ENCODE results near the gene PELI2.

PELI2 gene

GRCh38 chr14:56126637-56126913 lies 8.4 kb downstream of the PELI2 start:
- TF ChIP-seq GATA3 (IDR thresholded peaks at IDR 0.05; ENCODE audit: low read depth, low read length) (no peak), GATA2 (IDR thresholded peaks at IDR 0.05; ENCODE audit: low read depth, low read length) (no peak)

GRCh38 chr14:56127156-56127555 lies 8.9 kb downstream of the PELI2 start:
- no peak for TF ChIP-seq GATA2 (IDR thresholded peaks at IDR 0.05; ENCODE audit: low read depth, low read length)
- no peak for TF ChIP-seq GATA3 (IDR thresholded peaks at IDR 0.05; ENCODE audit: low read depth, low read length)

- no peak for TF ChIP-seq GATA3 (IDR thresholded peaks at IDR 0.05; ENCODE audit: low read depth, low read length)
- no peak for TF ChIP-seq GATA2 (IDR thresholded peaks at IDR 0.05; ENCODE audit: low read depth, low read length)
These were observed 10.9 kb downstream of the PELI2 start for GRCh38 chr14:56129092-56129491.

- TF ChIP-seq GATA3 (IDR thresholded peaks at IDR 0.05; ENCODE audit: low read depth, low read length) (no peak), GATA2 (IDR thresholded peaks at IDR 0.05; ENCODE audit: low read depth, low read length) (no peak)
These were observed 11.7 kb downstream of the PELI2 start for GRCh38 chr14:56129933-56130332.

GRCh38 chr14:56131004-56131864 lies 13.0 kb downstream of the PELI2 start:
- TF ChIP-seq GATA2 (IDR thresholded peaks at IDR 0.05; ENCODE audit: low read depth, low read length) (no peak), GATA3 (IDR thresholded peaks at IDR 0.05; ENCODE audit: low read depth, low read length) (no peak)

GRCh38 chr14:56131865-56132833 lies 13.9 kb downstream of the PELI2 start:
- TF ChIP-seq GATA2 (IDR thresholded peaks at IDR 0.05; ENCODE audit: low read depth, low read length) (no peak), GATA3 (IDR thresholded peaks at IDR 0.05; ENCODE audit: low read depth, low read length) (no peak)

- TF ChIP-seq GATA2 (IDR thresholded peaks at IDR 0.05; ENCODE audit: low read depth, low read length): no peak
- TF ChIP-seq GATA3 (IDR thresholded peaks at IDR 0.05; ENCODE audit: low read depth, low read length): no peak
These were observed 15.3 kb downstream of the PELI2 start for GRCh38 chr14:56133547-56133946.

- TF ChIP-seq GATA3 (IDR thresholded peaks at IDR 0.05; ENCODE audit: low read depth, low read length): no peak
- no peak for TF ChIP-seq GATA2 (IDR thresholded peaks at IDR 0.05; ENCODE audit: low read depth, low read length)
These were observed 16.8 kb downstream of the PELI2 start for GRCh38 chr14:56135001-56135400.

- TF ChIP-seq GATA2 (IDR thresholded peaks at IDR 0.05; ENCODE audit: low read depth, low read length) (no peak), GATA3 (IDR thresholded peaks at IDR 0.05; ENCODE audit: low read depth, low read length) (no peak)
These were observed 17.5 kb downstream of the PELI2 start for GRCh38 chr14:56135668-56136067.

GRCh38 chr14:56136571-56137452 lies 18.6 kb downstream of the PELI2 start:
- no peak for TF ChIP-seq GATA3 (IDR thresholded peaks at IDR 0.05; ENCODE audit: low read depth, low read length)

- TF ChIP-seq GATA3 (IDR thresholded peaks at IDR 0.05; ENCODE audit: low read depth, low read length) (no peak), GATA2 (IDR thresholded peaks at IDR 0.05; ENCODE audit: low read depth, low read length) (no peak)
These were observed 19.2 kb downstream of the PELI2 start for GRCh38 chr14:56137453-56137807.

GRCh38 chr14:56137849-56138248 lies 19.6 kb downstream of the PELI2 start:
- TF ChIP-seq GATA3 (IDR thresholded peaks at IDR 0.05; ENCODE audit: low read depth, low read length) (no peak), GATA2 (IDR thresholded peaks at IDR 0.05; ENCODE audit: low read depth, low read length) (no peak)

- TF ChIP-seq GATA3 (IDR thresholded peaks at IDR 0.05; ENCODE audit: low read depth, low read length) (no peak), GATA2 (IDR thresholded peaks at IDR 0.05; ENCODE audit: low read depth, low read length) (no peak)
These were observed 20.7 kb downstream of the PELI2 start for GRCh38 chr14:56138928-56139327.

- TF ChIP-seq GATA3 (IDR thresholded peaks at IDR 0.05; ENCODE audit: low read depth, low read length) (no peak), GATA2 (IDR thresholded peaks at IDR 0.05; ENCODE audit: low read depth, low read length) (no peak)
These were observed 24.1 kb downstream of the PELI2 start for GRCh38 chr14:56142314-56142713.

Data from SH-SY5Y (cell line).